ENCODE results near the gene URB1. TPM values are rescaled to one million over a fixed set of nuclear protein-coding genes. Genes with fewer than 3 reads are reported as not detected.
"Not testable (repeated sequence)": the region's sequence is repeated elsewhere in the genome, so short reads cannot be mapped to it uniquely, and the experiment has no call there.

Gene URB1
- total RNA-seq, 1 experiment from 2014 or later = 17.1 TPM

GRCh38 chr21:32371913-32372314, 20.9 kb downstream of the URB1 start:
- TF ChIP-seq CTCF (IDR thresholded peaks at IDR 0.05; ENCODE audit: insufficient read depth in 1 of 2, low read depth in 1 of 2, low read length in 1 of 2, severe bottlenecking in 1 of 2, unreplicated experiment in 1 of 2) = no peak
- ChIA-PET CTCF (no interaction called here), POLR2A (no interaction called here)
- Histone ChIP-seq H3K27me3 (replicated peaks; ENCODE audit: control insufficient read depth, insufficient read depth, low read length) (no peaks in the 10 kb centered on the region), H3K4me1 (no peaks in the 10 kb centered on the region), H3K4me3 (ENCODE audit: low read depth, low read length) (no peak overlapping the region), H3K36me3 (ENCODE audit: control insufficient read depth, insufficient read depth, low read length) (no peaks in the 10 kb centered on the region; the same call in 1 of the 2 replicates), H3K9me3 (no peaks in the 10 kb centered on the region)
- no peak for DNase-seq
- no peaks in the 10 kb centered on the region for H3K4me1 Mint-ChIP-seq (ENCODE audit: low read depth, unreplicated experiment)
- intact Hi-C loops (cut with micrococcal nuclease; ENCODE audit: unreplicated experiment) = no loop called here
- no peak overlapping the region for H3K27ac Mint-ChIP-seq (ENCODE audit: unreplicated experiment)
- no peaks in the 10 kb centered on the region for H3K27me3 Mint-ChIP-seq (ENCODE audit: insufficient read depth, unreplicated experiment)
- H3K4me3 Mint-ChIP-seq (ENCODE audit: unreplicated experiment) = no peak overlapping the region
- H3K9me3 Mint-ChIP-seq (ENCODE audit: unreplicated experiment) = no peaks in the 10 kb centered on the region
- no TSS peak for BruUV-seq (replicated peaks)
- H3K36me3 Mint-ChIP-seq (ENCODE audit: insufficient read depth, unreplicated experiment) = peaks cover 56% of the 10 kb centered on the region

- Histone ChIP-seq H3K4me1 (no peaks in the 10 kb centered on the region), H3K4me3 (ENCODE audit: low read depth, low read length) (no peak overlapping the region), H3K9me3 (no peaks in the 10 kb centered on the region), H3K27me3 (replicated peaks; ENCODE audit: control insufficient read depth, insufficient read depth, low read length) (no peaks in the 10 kb centered on the region), H3K36me3 (ENCODE audit: control insufficient read depth, insufficient read depth, low read length) (no peaks in the 10 kb centered on the region; the same call in 1 of the 2 replicates)
- ChIA-PET POLR2A (no interaction called here), CTCF (interaction anchor here (0.6 kb wide), 1 partner anchor 230 kb away, joined by 4 read pairs; no protein-coding TSS in a partner anchor)
- DNase-seq = no peak
- no peak overlapping the region for H3K4me3 Mint-ChIP-seq (ENCODE audit: unreplicated experiment)
- no peak for TF ChIP-seq CTCF (IDR thresholded peaks at IDR 0.05; ENCODE audit: insufficient read depth in 1 of 2, low read depth in 1 of 2, low read length in 1 of 2, severe bottlenecking in 1 of 2, unreplicated experiment in 1 of 2)
- H3K9me3 Mint-ChIP-seq (ENCODE audit: unreplicated experiment) = no peaks in the 10 kb centered on the region
- H3K36me3 Mint-ChIP-seq (ENCODE audit: insufficient read depth, unreplicated experiment) = peaks cover 62% of the 10 kb centered on the region
- BruUV-seq (replicated peaks) = no TSS peak
- intact Hi-C loops (cut with micrococcal nuclease; ENCODE audit: unreplicated experiment) = no loop called here
- H3K27me3 Mint-ChIP-seq (ENCODE audit: insufficient read depth, unreplicated experiment) = no peaks in the 10 kb centered on the region
- H3K27ac Mint-ChIP-seq (ENCODE audit: unreplicated experiment) = no peak overlapping the region
- no peaks in the 10 kb centered on the region for H3K4me1 Mint-ChIP-seq (ENCODE audit: low read depth, unreplicated experiment)
Observed at GRCh38 chr21:32370998-32371766, 21.6 kb downstream of the URB1 start.

- H3K27ac Mint-ChIP-seq (ENCODE audit: unreplicated experiment); H3K4me1 Mint-ChIP-seq (ENCODE audit: low read depth, unreplicated experiment); intact Hi-C loops (cut with micrococcal nuclease; ENCODE audit: unreplicated experiment); H3K9me3 Mint-ChIP-seq (ENCODE audit: unreplicated experiment); H3K4me3 ChIP-seq (ENCODE audit: low read depth, low read length); DNase-seq; BruUV-seq (replicated peaks); H3K4me3 Mint-ChIP-seq (ENCODE audit: unreplicated experiment); H3K27me3 ChIP-seq (replicated peaks; ENCODE audit: control insufficient read depth, insufficient read depth, low read length); POLR2A ChIA-PET; H3K27me3 Mint-ChIP-seq (ENCODE audit: insufficient read depth, unreplicated experiment); H3K9me3 ChIP-seq; CTCF ChIA-PET; H3K4me1 ChIP-seq; H3K36me3 ChIP-seq (ENCODE audit: control insufficient read depth, insufficient read depth, low read length): not testable (repeated sequence)
- peaks cover 69% of the 10 kb centered on the region for H3K36me3 Mint-ChIP-seq (ENCODE audit: insufficient read depth, unreplicated experiment)
Observed at GRCh38 chr21:32368961-32369360, 23.9 kb downstream of the URB1 start.
